Stimulated activated CD8-positive, alpha-beta memory T cell treated with anti-CD3 and anti-CD28 coated beads, Interleukin-2, amount 100 ng/mL, for 48 hours (primary cell): Measurements from ENCODE around the gene CLK3.
"Not testable (repeated sequence)": the region's sequence is repeated elsewhere in the genome, so short reads cannot be mapped to it uniquely, and the experiment has no call there.

ENCODE experiments used
- DNase-seq, 2 donors: peaks; one replicate each; pipeline ENCODE4 v3.0.0-alpha.2; 2020; ENCODE audit warnings: low read depth in 2 of 2

The CLK3 gene

GRCh38 chr15:74615508-74616365 lies at the start of gene CLK3:
Gene CLK3 (plus strand): TSS chr15:74615836. CDS start chr15:74619197, 3,361 bp downstream.
- DNase-seq, result peak; percentile 95 to 98

DNA sequence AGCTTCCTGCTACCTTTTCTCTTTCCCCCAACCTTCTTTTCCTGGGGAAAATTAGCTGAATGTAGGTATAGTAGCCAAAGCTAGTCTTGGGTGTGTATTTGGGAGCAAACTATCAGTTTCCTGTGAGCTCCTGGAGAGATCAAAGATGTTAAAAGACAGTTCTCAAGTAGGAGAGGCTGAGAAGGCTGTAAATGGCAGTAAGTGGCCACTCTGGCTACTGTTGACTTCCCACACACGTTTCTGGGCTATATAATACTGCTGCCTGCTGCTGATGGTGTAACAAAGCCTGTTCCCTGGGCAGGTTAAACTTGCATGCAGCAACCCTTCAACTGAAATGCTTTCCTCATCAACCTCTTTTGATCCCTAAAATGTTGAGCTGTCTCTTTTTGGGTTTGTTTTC lies 47.0 kb upstream of the CLK3 start:
- DNase-seq, result no peak

DNA sequence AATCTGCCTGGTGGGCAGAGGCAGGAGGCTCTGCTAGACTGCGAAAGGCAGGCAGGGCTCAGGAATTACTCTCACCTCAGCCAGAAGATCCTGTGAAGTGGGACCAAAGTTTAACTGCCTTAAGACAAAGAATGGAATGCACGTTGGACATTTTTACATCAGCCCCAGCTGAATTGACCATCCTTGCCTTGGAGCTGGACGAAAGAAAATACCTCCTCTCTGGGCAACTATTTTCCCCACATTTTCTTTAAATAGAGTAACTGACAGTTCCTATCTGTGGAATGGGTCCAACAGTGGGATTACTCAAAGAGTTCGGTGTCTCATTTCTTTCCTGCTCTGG lies 45.9 kb upstream of the CLK3 start:
- no peak for DNase-seq

DNA sequence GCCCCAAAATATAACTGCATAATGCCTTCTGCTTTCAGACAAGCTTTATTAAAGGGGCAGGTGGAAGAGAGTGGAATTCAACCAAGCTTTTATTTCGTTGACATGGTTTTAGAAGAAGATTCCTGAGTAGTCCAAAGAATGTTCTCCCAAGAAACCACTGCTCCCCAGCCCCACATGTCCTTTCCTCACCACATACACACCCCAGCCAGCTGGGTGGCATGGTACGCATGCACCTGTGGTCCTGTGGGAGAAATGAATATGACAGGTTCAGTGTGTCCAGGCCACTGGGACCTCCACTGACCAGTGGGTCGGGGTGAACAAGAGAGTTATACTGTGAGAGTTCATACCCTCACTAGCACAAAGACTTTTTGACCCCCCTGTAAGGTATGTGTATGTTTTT lies 44.4 kb upstream of the CLK3 start:
- no peak for DNase-seq

DNA sequence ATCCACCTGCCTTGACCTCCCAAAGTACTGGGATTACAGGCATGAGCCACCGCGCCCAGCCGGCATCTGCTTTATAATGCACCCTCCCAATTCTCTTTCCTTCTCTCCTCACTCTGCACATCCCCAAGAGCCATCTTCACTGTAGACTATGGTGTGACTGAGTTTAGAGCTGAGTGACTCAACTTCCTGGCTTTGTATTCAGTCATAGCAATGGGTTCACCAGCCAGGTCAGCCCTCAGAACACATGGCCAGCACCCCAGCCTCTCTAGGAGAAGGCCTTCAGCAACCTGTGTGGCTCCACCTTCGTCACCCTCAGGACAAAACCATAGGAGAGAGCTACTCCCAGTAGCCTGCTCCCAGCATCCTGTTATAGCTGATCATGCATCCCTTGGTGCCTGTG lies 41.6 kb upstream of the CLK3 start:
- no peak for DNase-seq

DNA sequence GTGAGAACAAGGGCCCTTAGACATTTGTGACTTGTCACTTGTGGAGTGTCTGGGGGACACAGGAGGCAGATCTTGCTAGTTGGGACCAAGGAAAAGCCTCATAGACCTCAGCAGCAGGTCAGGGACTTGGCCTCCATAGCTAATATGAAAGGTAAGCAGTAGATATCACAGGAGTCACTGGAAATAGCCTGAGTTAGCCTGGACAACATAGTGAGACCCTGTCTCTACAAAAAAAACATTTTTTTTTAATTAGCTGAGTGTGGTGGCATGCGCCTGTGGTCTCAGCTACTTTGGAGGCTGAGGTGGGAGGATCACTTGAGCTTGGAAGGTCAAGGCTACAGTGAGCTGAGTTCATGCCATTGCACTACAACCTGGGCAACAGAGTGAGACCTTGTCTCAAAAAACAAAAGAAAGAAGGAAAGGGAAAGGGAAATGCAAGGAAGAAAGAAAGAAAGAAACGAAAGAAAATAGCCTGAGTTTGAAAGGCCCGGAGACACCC lies 37.1 kb upstream of the CLK3 start:
- DNase-seq, result no peak

GRCh38 chr15:74579001-74579400 lies 36.6 kb upstream of the CLK3 start:
- no peak for DNase-seq

- no peak for DNase-seq
These were observed 34.9 kb upstream of the CLK3 start for GRCh38 chr15:74580538-74581350.

- DNase-seq, result no peak
These were observed 31.4 kb upstream of the CLK3 start for GRCh38 chr15:74584204-74584603.

- no peak for DNase-seq
These were observed 30.9 kb upstream of the CLK3 start for GRCh38 chr15:74584779-74585178.

DNA sequence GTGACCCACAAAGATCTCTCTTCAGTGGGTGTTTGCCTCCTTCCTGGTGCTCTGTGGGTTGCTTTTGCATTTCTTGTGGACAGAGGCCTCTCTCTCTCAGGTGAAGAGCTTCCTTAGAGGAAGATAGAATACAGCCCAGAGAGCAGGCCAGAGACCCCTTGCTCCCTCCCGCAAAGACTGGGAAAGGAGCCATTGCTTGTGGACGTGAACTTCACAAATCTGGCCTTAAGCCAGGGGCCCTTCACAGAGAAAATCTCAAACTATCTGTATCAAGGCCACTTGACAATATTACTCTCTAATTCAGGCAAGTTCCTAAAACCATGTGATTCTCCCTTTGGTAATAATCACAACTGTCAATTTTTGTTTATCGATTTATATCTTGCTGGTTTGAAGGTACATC lies 30.4 kb upstream of the CLK3 start:
- DNase-seq, result no peak

- DNase-seq, result no peak
These were observed 29.8 kb upstream of the CLK3 start for GRCh38 chr15:74585857-74586256.

DNA sequence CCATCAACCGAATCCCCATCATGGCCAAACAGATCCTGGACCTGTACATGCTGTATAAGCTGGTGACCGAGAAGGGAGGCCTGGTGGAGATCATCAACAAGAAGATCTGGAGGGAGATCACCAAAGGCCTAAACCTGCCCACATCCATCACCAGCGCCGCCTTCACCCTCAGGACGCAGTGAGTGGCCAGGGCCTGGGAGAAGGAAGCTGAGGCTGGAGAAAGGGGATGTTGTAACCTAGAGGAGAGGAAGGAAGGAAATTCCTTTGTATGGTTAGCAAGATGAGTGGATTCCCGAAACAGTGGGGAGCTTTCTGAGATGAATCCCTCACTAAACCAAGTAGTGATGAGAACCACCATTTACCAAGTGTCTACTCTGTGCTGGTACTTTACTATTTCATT lies 25.8 kb upstream of the CLK3 start:
- no peak for DNase-seq

DNA sequence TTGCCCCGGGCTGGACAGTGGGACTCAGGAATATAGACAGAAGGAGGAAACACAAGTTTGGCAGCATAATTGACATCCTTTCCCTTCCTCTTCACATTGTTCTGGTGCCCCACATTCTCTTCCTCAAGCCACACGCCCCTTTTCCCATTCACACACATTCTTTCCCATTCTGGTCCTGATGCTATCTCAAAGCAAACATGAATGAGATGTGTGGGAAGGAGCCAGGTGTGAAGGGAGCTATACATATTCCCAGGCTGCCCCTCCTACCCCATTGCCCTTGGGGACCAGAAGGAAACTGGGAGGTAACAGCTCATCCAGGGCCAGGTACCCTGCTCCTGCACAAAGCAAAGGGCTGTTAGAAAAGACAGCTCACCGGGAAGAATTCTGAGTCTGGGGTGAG lies 23.4 kb upstream of the CLK3 start:
- no peak for DNase-seq

DNA sequence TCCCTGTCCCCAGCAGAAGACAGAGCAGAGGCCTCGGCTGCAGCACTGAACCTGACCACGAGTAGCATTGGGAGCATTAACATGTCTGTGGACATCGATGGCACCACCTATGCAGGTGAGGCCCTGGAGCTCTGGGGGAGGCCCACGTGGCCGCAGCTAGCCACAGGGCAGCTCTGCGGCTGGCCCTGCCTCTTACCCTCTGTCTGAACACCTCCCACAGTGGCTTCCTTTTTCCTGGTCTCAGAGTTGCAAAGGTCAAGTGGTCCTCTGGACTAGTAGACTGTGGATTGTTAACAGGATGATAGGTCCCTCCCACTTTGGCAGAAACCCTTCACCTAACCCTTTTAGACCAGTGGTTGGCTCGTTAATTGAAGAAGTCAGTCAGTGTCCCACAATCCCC lies 22.5 kb upstream of the CLK3 start:
- DNase-seq, result no peak

DNA sequence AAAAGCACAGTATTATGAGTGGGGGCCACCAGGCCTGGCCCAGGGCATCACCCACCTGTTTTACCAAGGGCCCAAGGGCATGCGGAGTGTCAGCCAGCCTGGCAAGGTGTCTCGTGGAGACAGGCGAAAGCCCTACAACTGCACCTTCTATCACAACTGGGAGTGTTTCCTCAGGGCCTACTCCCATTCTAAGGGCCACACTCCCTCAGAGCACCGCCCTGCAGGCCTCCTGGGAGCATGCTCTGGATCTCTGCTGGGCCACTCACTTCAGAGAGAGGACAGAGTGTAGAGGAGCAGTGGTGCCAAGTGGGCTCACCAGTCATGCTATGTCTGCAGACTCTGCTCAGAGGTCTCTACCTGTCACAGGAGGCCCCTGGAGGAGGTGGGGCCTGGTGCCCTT lies 21.2 kb upstream of the CLK3 start:
- DNase-seq, result no peak

DNA sequence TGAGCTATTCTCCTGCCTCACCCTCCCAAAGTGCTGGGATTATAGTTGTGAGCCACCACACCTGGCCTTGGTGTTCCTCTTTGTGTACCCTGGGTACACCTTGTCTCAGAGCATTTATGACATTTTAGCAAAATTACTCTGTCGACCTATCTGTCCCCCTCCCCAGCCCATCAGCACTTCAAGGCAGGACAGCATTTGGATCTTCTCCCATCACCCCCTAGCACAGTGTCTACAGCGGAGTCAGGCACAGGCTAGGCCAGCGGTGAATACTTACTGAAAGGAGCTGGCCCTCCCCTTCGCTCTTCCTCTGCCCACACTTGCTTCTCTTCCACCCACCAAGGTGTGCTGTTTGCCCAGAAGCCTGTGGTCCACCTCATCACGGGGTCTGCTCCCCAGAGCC lies 20.4 kb upstream of the CLK3 start:
- no peak for DNase-seq

- not testable (repeated sequence) for DNase-seq
These were observed 18.9 kb upstream of the CLK3 start for GRCh38 chr15:74596736-74597135.

- not testable (repeated sequence) for DNase-seq
These were observed 18.4 kb upstream of the CLK3 start for GRCh38 chr15:74597146-74597705.

- DNase-seq, result peak; percentile 81 to 87
These were observed 17.4 kb upstream of the CLK3 start for GRCh38 chr15:74598126-74598842.

- no peak for DNase-seq
These were observed 16.5 kb upstream of the CLK3 start for GRCh38 chr15:74599156-74599555.
